Measurements from ENCODE around the gene NRDC. TPM values are rescaled to one million over a fixed set of nuclear protein-coding genes. Genes with fewer than 3 reads are reported as not detected.
"Not testable (repeated sequence)": the region's sequence is repeated elsewhere in the genome, so short reads cannot be mapped to it uniquely, and the experiment has no call there.

Gene NRDC
- total RNA-seq, 1 experiment from 2014 or later = 182 TPM

GRCh38 chr1:51819810-51820209 lies 58.7 kb downstream of the NRDC start:
- Histone ChIP-seq H3K79me2 (ENCODE audit: insufficient read depth, low read length) (no peaks in the 10 kb centered on the region; the same call in 1 of the 2 replicates), H3K4me2 (ENCODE audit: low read length) (no peak overlapping the region), H3K27ac (ENCODE audit: low read depth, low read length) (no peak overlapping the region), H3K4me1 (ENCODE audit: control insufficient read depth in 1 of 2, insufficient read depth in 2 of 2, low read length in 2 of 2) (no peaks in the 10 kb centered on the region), H3K4me3 (replicated peaks in 1 of 2; ENCODE audit: low read depth in 1 of 2, low read length in 2 of 2) (no peak overlapping the region), H3K27me3 (ENCODE audit: insufficient read depth, low read length) (no peaks in the 10 kb centered on the region), H3K9ac (ENCODE audit: low read length) (no peak overlapping the region), H3K36me3 (ENCODE audit: control insufficient read depth in 1 of 2, insufficient read depth in 2 of 2, low read length in 2 of 2) (peaks cover 28 to 29% of the 10 kb centered on the region in 2 experiments), H3K9me2 (ENCODE audit: insufficient read depth) (no peaks in the 10 kb centered on the region), H2AFZ (ENCODE audit: low read depth, low read length, poor library complexity, severe bottlenecking) (no peak overlapping the region), H4K20me1 (ENCODE audit: insufficient read depth) (no peaks in the 10 kb centered on the region), H3K9me3 (ENCODE audit: control insufficient read depth in 1 of 2, insufficient read depth in 1 of 2, low read depth in 1 of 2, low read length in 2 of 2) (no peaks in the 10 kb centered on the region)
- TF ChIP-seq ZNF274 (IDR thresholded peaks at IDR 0.05; ENCODE audit: low read depth, low read length) = no peak
- no peak for TF ChIP-seq POLR2A (IDR thresholded peaks at IDR 0.05; ENCODE audit: borderline replicate concordance, extremely low read depth, insufficient read depth, insufficient read length)
- TF ChIP-seq POLR2AphosphoS5 (IDR thresholded peaks at IDR 0.05; ENCODE audit: low read depth, low read length) = no peak
- no peak for TF ChIP-seq EZH2 (IDR thresholded peaks at IDR 0.05)
- TF ChIP-seq YY1 (IDR thresholded peaks at IDR 0.05; ENCODE audit: extremely low read depth, insufficient replicate concordance, low read depth, low read length) = no peak
- no peak for TF ChIP-seq RAD21 (IDR thresholded peaks at IDR 0.05; ENCODE audit: low read depth)
- no peak for TF ChIP-seq EZH2phosphoT487 (IDR thresholded peaks at IDR 0.05; ENCODE audit: borderline replicate concordance)
- no peak for TF ChIP-seq ELF1 (IDR thresholded peaks at IDR 0.05; ENCODE audit: borderline replicate concordance, low read depth)
- TF ChIP-seq, protein P1, sequence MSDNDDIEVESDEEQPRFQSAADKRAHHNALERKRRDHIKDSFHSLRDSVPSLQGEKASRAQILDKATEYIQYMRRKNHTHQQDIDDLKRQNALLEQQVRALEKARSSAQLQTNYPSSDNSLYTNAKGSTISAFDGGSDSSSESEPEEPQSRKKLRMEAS (IDR thresholded peaks at IDR 0.05) = no peak
- no peak for DNase-seq (ENCODE audit: low read depth, low spot score)
- POLR2A ChIA-PET = no interaction called here
- intact Hi-C loops (cut with micrococcal nuclease) = no loop called here
- ATAC-seq = no peak
- CTCF ChIA-PET = no interaction called here
- BruUV-seq (replicated peaks) = no TSS peak
- RAD21 ChIA-PET (ENCODE audit: low non-redundant PET in 1 of 2, low total read pairs in 2 of 2, uncharacterized antibody in 2 of 2, unreplicated experiment in 2 of 2) = no interaction called here

- H3K4me3 ChIP-seq (replicated peaks in 1 of 2; ENCODE audit: low read depth in 1 of 2, low read length in 2 of 2); H3K4me2 ChIP-seq (ENCODE audit: low read length); H3K9me2 ChIP-seq (ENCODE audit: insufficient read depth); POLR2A ChIA-PET; H2AFZ ChIP-seq (ENCODE audit: low read depth, low read length, poor library complexity, severe bottlenecking); H3K9ac ChIP-seq (ENCODE audit: low read length); ATAC-seq; H4K20me1 ChIP-seq (ENCODE audit: insufficient read depth); DNase-seq (ENCODE audit: low read depth, low spot score); H3K9me3 ChIP-seq (ENCODE audit: control insufficient read depth in 1 of 2, insufficient read depth in 1 of 2, low read depth in 1 of 2, low read length in 2 of 2); H3K27ac ChIP-seq (ENCODE audit: low read depth, low read length); intact Hi-C loops (cut with micrococcal nuclease); CTCF ChIA-PET; H3K4me1 ChIP-seq (ENCODE audit: control insufficient read depth in 1 of 2, insufficient read depth in 2 of 2, low read length in 2 of 2); RAD21 ChIA-PET (ENCODE audit: low non-redundant PET in 1 of 2, low total read pairs in 2 of 2, uncharacterized antibody in 2 of 2, unreplicated experiment in 2 of 2); BruUV-seq (replicated peaks); H3K79me2 ChIP-seq (ENCODE audit: insufficient read depth, low read length); H3K27me3 ChIP-seq (ENCODE audit: insufficient read depth, low read length): not testable (repeated sequence)
- peaks cover 23 to 28% of the 10 kb centered on the region in 2 experiments for H3K36me3 ChIP-seq (ENCODE audit: control insufficient read depth in 1 of 2, insufficient read depth in 2 of 2, low read length in 2 of 2)
These were observed 59.5 kb downstream of the NRDC start for GRCh38 chr1:51819021-51819420.
